Mesothelial cell of epicardium (in vitro differentiated cells): Measurements from ENCODE around the gene THRSP. TPM values are rescaled to one million over a fixed set of nuclear protein-coding genes. Genes with fewer than 3 reads are reported as not detected.

ENCODE experiments used
- DNase-seq, 2 experiments: peaks; one replicate each; pipeline ENCODE4 v3.0.0; 2021; ENCODE audit warnings: low spot score in 2 of 2; ENCODE audit not compliant: unreplicated experiment in 2 of 2
- H3K27ac Mint-ChIP-seq: 2 replicates; pipeline ENCODE4 v1.8.0; 2021; ENCODE audit warnings: mixed read lengths
- H3K27me3 Mint-ChIP-seq: 2 replicates; pipeline ENCODE4 v1.8.0; 2021; ENCODE audit warnings: low read depth, mixed read lengths
- H3K36me3 Mint-ChIP-seq: 2 replicates; pipeline ENCODE4 v1.8.0; 2021; ENCODE audit warnings: mixed read lengths
- H3K4me1 Mint-ChIP-seq: 2 replicates; pipeline ENCODE4 v1.8.0; 2021; ENCODE audit warnings: mixed read lengths
- H3K4me3 Mint-ChIP-seq: 2 replicates; pipeline ENCODE4 v1.8.0; 2021; ENCODE audit warnings: mild to moderate bottlenecking, moderate library complexity, mixed read lengths
- H3K9me3 Mint-ChIP-seq: 2 replicates; pipeline ENCODE4 v1.8.0; 2021; ENCODE audit warnings: mixed read lengths
- total RNA-seq: library from RNA; stranded (reverse); gene quantifications from 3 replicates; pipeline ENCODE4 v1.2.1, GENCODE V29; 2021
- TF ChIP-seq, protein P1 (sequence below): fragments of 200-600 bp; sonication (generic); IDR thresholded peaks from one replicate; pipeline ENCODE4 v1.5.0; 2021; ENCODE audit warnings: antibody characterized with exemption; ENCODE audit not compliant: unreplicated experiment

THRSP gene
- total RNA-seq, 1 donor from 2014 or later: 0.31 TPM

DNA sequence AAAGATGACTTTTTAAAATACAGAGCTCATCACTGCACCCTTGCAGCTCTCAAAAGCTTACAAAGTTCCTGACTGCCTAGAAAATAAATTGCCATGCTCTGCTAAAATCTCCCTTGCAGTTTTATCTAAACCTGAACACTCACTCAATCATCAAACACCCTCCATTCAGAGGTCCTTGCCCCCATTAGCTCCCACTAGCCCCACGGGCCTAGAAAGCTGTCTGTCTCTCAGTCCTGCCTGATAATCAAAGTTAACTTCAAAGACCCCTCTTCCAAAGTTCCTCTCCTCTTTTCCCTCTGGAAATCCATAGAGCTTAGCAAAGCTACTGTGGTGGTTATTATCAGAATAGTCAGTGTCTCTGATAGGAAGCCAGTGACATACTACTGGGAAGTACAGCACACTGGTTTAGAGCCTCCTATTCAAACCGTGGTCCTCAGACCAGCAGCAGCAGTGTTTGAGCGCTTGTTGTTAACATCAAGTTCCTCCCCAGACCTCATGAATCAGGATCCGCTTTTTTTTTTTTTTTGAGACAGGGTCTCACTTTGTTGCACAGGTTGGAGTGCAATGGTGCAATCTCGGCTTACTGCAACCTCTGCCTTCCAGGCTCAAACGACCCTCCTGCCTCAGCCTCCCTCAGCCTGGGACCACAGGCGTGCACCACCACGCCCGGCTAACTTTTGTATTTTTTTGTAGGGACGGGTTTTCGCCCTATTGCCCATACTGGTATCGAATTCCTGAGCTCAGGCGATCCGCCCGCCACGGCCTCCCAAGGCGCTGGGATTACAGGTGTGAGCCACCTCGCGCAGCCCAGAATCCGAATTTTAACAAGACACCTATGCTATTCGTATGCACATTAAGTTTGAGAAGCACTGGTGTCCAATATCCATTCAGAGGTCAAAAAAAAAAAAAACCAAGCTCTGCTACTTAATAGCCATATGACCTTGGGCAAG is 14.8 kb downstream of the THRSP start:
- TF ChIP-seq, protein P1, sequence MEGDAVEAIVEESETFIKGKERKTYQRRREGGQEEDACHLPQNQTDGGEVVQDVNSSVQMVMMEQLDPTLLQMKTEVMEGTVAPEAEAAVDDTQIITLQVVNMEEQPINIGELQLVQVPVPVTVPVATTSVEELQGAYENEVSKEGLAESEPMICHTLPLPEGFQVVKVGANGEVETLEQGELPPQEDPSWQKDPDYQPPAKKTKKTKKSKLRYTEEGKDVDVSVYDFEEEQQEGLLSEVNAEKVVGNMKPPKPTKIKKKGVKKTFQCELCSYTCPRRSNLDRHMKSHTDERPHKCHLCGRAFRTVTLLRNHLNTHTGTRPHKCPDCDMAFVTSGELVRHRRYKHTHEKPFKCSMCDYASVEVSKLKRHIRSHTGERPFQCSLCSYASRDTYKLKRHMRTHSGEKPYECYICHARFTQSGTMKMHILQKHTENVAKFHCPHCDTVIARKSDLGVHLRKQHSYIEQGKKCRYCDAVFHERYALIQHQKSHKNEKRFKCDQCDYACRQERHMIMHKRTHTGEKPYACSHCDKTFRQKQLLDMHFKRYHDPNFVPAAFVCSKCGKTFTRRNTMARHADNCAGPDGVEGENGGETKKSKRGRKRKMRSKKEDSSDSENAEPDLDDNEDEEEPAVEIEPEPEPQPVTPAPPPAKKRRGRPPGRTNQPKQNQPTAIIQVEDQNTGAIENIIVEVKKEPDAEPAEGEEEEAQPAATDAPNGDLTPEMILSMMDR: no peak

DNA sequence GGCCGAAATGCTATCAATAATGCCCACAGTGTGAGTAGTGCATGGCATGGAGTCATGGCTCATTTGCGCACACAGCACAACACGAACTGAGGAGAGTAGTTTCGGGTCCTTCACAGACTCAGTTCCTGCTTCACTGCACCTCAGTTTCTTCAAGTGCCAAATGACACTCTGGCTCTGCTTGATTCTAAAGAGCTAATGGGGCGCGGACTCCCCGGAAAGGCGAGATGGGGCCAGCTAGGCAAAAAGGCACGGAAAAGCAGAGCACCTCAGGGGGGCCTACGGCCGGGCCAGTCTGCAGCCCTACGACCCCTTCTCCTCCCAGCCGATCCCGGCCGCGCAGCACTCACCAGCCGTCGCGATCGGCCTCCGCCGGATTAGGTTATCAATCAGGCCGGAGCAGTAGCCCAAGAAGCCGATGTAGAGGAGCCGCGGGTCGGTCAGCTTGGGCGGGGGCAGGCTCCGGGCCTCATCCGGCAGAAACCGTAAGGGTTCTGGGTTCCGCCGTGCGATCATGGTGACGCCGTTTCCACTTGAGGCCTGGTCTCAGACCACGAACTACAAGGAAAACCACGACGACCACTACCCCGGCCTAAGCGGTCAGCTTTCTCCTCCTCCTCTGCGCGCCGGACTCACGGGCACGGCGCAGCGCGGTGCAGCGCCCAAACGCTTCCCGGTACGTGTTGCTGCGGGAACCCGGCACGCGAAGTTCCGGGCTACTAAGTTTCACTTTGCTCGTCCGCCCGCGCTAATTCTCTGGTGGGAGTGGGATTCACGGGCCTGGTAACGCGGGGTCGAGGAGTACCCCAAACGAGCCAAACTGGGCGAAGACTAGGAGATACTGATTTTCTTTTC is 15.8 kb downstream of the THRSP start, which contains the start of gene NDUFC2:
TSS of gene NDUFC2 (minus strand) at position 631 of the 852 bp plus-strand sequence. CDS start at position 513, 118 bp downstream.
- Mint-ChIP-seq H3K4me1 (peaks cover 28% of the 10 kb centered on the region), H3K27me3 (peaks cover 6% of the 10 kb centered on the region), H3K9me3 (no peaks in the 10 kb centered on the region), H3K36me3 (peaks cover 6% of the 10 kb centered on the region), H3K27ac (peak within 1 kb of the TSS; percentile 97), H3K4me3 (peak within 1 kb of the TSS; percentile 92)
- peak; percentile 48 to 73 for DNase-seq
- TF ChIP-seq, protein P1: no peak

More for the DNA sequence above, 14.8 kb downstream of the THRSP start:
- DNase-seq: no peak
- Mint-ChIP-seq H3K4me1 (peaks cover 28% of the 10 kb centered on the region), H3K27ac (peak overlapping the region; percentile 97), H3K36me3 (peaks cover 6% of the 10 kb centered on the region), H3K27me3 (peaks cover 6% of the 10 kb centered on the region), H3K9me3 (no peaks in the 10 kb centered on the region), H3K4me3 (peak overlapping the region; percentile 92)

DNA sequence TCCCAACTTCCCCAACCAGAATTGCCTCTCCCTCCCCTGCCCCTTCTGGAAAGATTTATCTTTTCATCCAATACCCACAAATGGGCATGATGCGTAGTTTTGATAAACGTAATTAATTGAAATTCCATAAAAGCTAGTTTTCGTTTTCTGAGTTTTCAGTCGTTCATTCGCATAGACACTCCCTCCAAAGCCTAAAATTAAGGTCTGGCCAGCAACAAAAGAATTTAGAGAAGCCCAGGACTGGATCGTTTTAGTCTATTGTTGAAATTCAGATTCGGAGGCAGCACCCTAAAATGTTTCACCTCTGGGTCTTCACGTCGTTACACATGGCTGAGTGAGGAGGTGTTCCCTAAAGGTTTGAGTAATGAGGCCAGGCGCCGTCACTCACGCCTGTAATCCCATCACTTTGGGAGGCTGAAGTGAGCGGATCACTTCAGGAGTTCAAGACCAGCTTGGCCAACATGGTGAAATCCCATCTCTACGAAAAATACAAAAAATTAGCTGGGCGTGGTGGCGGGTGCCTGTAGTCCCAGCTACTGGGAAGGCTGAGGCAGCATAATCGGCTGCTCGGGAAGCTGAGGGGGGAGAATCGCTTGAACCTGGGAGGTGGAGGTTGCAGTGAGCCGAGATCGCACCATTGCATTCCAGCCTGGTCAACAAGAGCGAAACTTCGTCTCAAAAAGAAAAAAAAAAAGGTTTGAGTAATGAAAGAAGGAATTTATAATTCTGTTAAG is 16.6 kb downstream of the THRSP start:
- TF ChIP-seq, protein P1: no peak
- Mint-ChIP-seq H3K27me3 (peaks cover 6% of the 10 kb centered on the region), H3K36me3 (peaks cover 1% of the 10 kb centered on the region), H3K27ac (peak overlapping the region; percentile 97), H3K9me3 (no peaks in the 10 kb centered on the region), H3K4me3 (peak overlapping the region; percentile 92), H3K4me1 (peaks cover 22% of the 10 kb centered on the region)
- DNase-seq: no peak

DNA sequence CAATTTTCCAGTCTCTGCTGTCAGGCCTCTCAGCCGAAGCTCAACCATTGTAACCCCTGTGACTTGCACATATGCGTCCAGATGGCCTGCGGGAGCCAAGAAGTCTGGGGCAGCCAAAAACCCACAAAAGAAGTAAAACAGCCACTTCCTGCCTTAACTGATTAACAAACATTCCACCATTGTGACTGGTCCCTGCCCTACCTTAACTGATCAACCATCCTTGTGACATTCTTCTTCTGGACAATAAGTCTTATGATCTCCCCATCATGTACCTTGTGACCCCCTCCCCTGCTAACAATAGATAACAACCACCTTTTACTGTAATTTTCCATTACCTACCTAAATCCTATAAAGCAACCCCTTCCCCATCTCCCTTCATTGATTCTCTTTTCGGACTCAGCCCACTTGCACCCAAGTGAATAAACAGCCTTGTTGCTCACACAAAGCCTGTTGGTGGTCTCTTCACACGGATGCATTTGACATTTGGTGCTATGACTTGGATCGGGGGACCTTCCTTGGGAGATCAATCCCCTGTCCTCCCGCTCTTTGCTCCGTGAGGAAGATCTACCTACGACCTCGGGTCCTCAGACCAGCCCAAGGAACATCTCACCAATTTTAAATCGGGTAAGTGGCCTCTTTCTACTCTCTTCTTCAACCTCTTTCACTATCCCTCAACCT is 17.3 kb downstream of the THRSP start:
- DNase-seq: no peak
- no peaks in the 10 kb centered on the region for H3K36me3 Mint-ChIP-seq
- peaks cover 19% of the 10 kb centered on the region for H3K4me1 Mint-ChIP-seq
- H3K27me3 Mint-ChIP-seq: peaks cover 6% of the 10 kb centered on the region
- peak overlapping the region; percentile 97 for H3K27ac Mint-ChIP-seq
- TF ChIP-seq, protein P1: no peak
- peak overlapping the region; percentile 92 for H3K4me3 Mint-ChIP-seq
- H3K9me3 Mint-ChIP-seq: no peaks in the 10 kb centered on the region
